ENCODE measurements around the gene CHAT.
"Not testable (repeated sequence)": the region's sequence is repeated elsewhere in the genome, so short reads cannot be mapped to it uniquely, and the experiment has no call there.

CHAT gene

GRCh38 chr10:49664842-49665355 lies 51.1 kb downstream of the CHAT start:
- no peak for TF ChIP-seq PAX5 (IDR thresholded peaks at IDR 0.05; ENCODE audit: insufficient read depth, low read length, severe bottlenecking)
- FAIRE-seq (no peak), DNase-seq (ENCODE audit: insufficient read length, low spot score) (no peak)

- no peak for TF ChIP-seq POLR2AphosphoS5 (IDR thresholded peaks at IDR 0.05; ENCODE audit: low read depth, low read length)
- TF ChIP-seq POLR2A (IDR thresholded peaks at IDR 0.05; ENCODE audit: low read depth, low read length), result no peak
- TF ChIP-seq SPI1 (IDR thresholded peaks at IDR 0.05; ENCODE audit: low read depth, low read length), result no peak
- no peak for TF ChIP-seq PAX5 (IDR thresholded peaks at IDR 0.05; ENCODE audit: insufficient read depth, low read length, severe bottlenecking)
- no peak for TF ChIP-seq POU2F2 (IDR thresholded peaks at IDR 0.05; ENCODE audit: low read depth, low read length)
- no peak for DNase-seq (ENCODE audit: insufficient read length, low spot score)
- FAIRE-seq, result no peak
These were observed 52.3 kb downstream of the CHAT start for GRCh38 chr10:49666054-49666615.

GRCh38 chr10:49666685-49667084 lies 52.8 kb downstream of the CHAT start:
- TF ChIP-seq PAX5 (IDR thresholded peaks at IDR 0.05; ENCODE audit: insufficient read depth, low read length, severe bottlenecking), result no peak
- TF ChIP-seq SPI1 (IDR thresholded peaks at IDR 0.05; ENCODE audit: low read depth, low read length), result no peak
- no peak for TF ChIP-seq POLR2AphosphoS5 (IDR thresholded peaks at IDR 0.05; ENCODE audit: low read depth, low read length)
- TF ChIP-seq TAF1 (IDR thresholded peaks at IDR 0.05; ENCODE audit: low read depth, low read length), result no peak
- no peak for DNase-seq (ENCODE audit: insufficient read length, low spot score)
- FAIRE-seq, result no peak

GRCh38 chr10:49667991-49668390 lies 54.2 kb downstream of the CHAT start:
- FAIRE-seq, result no peak
- no peak for DNase-seq (ENCODE audit: insufficient read length, low spot score)
- TF ChIP-seq SPI1 (IDR thresholded peaks at IDR 0.05; ENCODE audit: low read depth, low read length) (no peak), PAX5 (IDR thresholded peaks at IDR 0.05; ENCODE audit: insufficient read depth, low read length, severe bottlenecking) (no peak), TAF1 (IDR thresholded peaks at IDR 0.05; ENCODE audit: low read depth, low read length) (no peak), POLR2AphosphoS5 (IDR thresholded peaks at IDR 0.05; ENCODE audit: low read depth, low read length) (no peak), POLR2A (IDR thresholded peaks at IDR 0.05; ENCODE audit: low read depth, low read length) (no peak), POU2F2 (IDR thresholded peaks at IDR 0.05; ENCODE audit: low read depth, low read length) (no peak)

GRCh38 chr10:49668684-49669083 lies 54.8 kb downstream of the CHAT start:
- no peak for TF ChIP-seq PAX5 (IDR thresholded peaks at IDR 0.05; ENCODE audit: insufficient read depth, low read length, severe bottlenecking)
- TF ChIP-seq POU2F2 (IDR thresholded peaks at IDR 0.05; ENCODE audit: low read depth, low read length), result no peak
- no peak for TF ChIP-seq TAF1 (IDR thresholded peaks at IDR 0.05; ENCODE audit: low read depth, low read length)
- no peak for TF ChIP-seq SPI1 (IDR thresholded peaks at IDR 0.05; ENCODE audit: low read depth, low read length)
- no peak for TF ChIP-seq POLR2A (IDR thresholded peaks at IDR 0.05; ENCODE audit: low read depth, low read length)
- TF ChIP-seq POLR2AphosphoS5 (IDR thresholded peaks at IDR 0.05; ENCODE audit: low read depth, low read length), result no peak
- DNase-seq (ENCODE audit: insufficient read length, low spot score) (no peak), FAIRE-seq (no peak)

GRCh38 chr10:49678827-49679479 lies 65.1 kb downstream of the CHAT start:
- TF ChIP-seq POLR2A (IDR thresholded peaks at IDR 0.05; ENCODE audit: low read depth, low read length) (no peak), SPI1 (IDR thresholded peaks at IDR 0.05; ENCODE audit: low read depth, low read length) (no peak), TAF1 (IDR thresholded peaks at IDR 0.05; ENCODE audit: low read depth, low read length) (no peak), POU2F2 (IDR thresholded peaks at IDR 0.05; ENCODE audit: low read depth, low read length) (no peak), PAX5 (IDR thresholded peaks at IDR 0.05; ENCODE audit: insufficient read depth, low read length, severe bottlenecking) (no peak), POLR2AphosphoS5 (IDR thresholded peaks at IDR 0.05; ENCODE audit: low read depth, low read length) (no peak)
- DNase-seq (ENCODE audit: insufficient read length, low spot score), result no peak
- FAIRE-seq, result no peak

- FAIRE-seq, result no peak
- TF ChIP-seq TAF1 (IDR thresholded peaks at IDR 0.05; ENCODE audit: low read depth, low read length) (no peak), POLR2A (IDR thresholded peaks at IDR 0.05; ENCODE audit: low read depth, low read length) (no peak), SPI1 (IDR thresholded peaks at IDR 0.05; ENCODE audit: low read depth, low read length) (no peak), PAX5 (IDR thresholded peaks at IDR 0.05; ENCODE audit: insufficient read depth, low read length, severe bottlenecking) (no peak), POLR2AphosphoS5 (IDR thresholded peaks at IDR 0.05; ENCODE audit: low read depth, low read length) (no peak), POU2F2 (IDR thresholded peaks at IDR 0.05; ENCODE audit: low read depth, low read length) (no peak)
- no peak for DNase-seq (ENCODE audit: insufficient read length, low spot score)
These were observed 65.7 kb downstream of the CHAT start, which contains the start of gene C10orf53 for GRCh38 chr10:49679480-49679893. Gene C10orf53 (plus strand): TSS chr10:49679651. CDS start chr10:49679698, 47 bp downstream.

- DNase-seq (ENCODE audit: insufficient read length, low spot score); FAIRE-seq: not testable (repeated sequence)
These were observed 68.6 kb downstream of the CHAT start for GRCh38 chr10:49682449-49682848.

- no peak for TF ChIP-seq TAF1 (IDR thresholded peaks at IDR 0.05; ENCODE audit: low read depth, low read length)
- DNase-seq (ENCODE audit: insufficient read length, low spot score) (no peak), FAIRE-seq (no peak)
These were observed 69.0 kb downstream of the CHAT start for GRCh38 chr10:49682879-49683278.

GRCh38 chr10:49686651-49687050 lies 72.8 kb downstream of the CHAT start:
- FAIRE-seq (no peak), DNase-seq (ENCODE audit: insufficient read length, low spot score) (no peak)
- TF ChIP-seq POLR2A (IDR thresholded peaks at IDR 0.05; ENCODE audit: low read depth, low read length) (no peak), POLR2AphosphoS5 (IDR thresholded peaks at IDR 0.05; ENCODE audit: low read depth, low read length) (no peak), SPI1 (IDR thresholded peaks at IDR 0.05; ENCODE audit: low read depth, low read length) (no peak), PAX5 (IDR thresholded peaks at IDR 0.05; ENCODE audit: insufficient read depth, low read length, severe bottlenecking) (no peak), TAF1 (IDR thresholded peaks at IDR 0.05; ENCODE audit: low read depth, low read length) (no peak), POU2F2 (IDR thresholded peaks at IDR 0.05; ENCODE audit: low read depth, low read length) (no peak)

Data from GM12891 (cell line).